ENCODE results near the gene CALML3. TPM values are rescaled to one million over a fixed set of nuclear protein-coding genes. Genes with fewer than 3 reads are reported as not detected.
A peak's percentile ranks its signal among the peaks of the same experiment; 100 is the strongest.

CALML3 gene
- total RNA-seq, 1 experiment from 2014 or later, result not detected

DNA sequence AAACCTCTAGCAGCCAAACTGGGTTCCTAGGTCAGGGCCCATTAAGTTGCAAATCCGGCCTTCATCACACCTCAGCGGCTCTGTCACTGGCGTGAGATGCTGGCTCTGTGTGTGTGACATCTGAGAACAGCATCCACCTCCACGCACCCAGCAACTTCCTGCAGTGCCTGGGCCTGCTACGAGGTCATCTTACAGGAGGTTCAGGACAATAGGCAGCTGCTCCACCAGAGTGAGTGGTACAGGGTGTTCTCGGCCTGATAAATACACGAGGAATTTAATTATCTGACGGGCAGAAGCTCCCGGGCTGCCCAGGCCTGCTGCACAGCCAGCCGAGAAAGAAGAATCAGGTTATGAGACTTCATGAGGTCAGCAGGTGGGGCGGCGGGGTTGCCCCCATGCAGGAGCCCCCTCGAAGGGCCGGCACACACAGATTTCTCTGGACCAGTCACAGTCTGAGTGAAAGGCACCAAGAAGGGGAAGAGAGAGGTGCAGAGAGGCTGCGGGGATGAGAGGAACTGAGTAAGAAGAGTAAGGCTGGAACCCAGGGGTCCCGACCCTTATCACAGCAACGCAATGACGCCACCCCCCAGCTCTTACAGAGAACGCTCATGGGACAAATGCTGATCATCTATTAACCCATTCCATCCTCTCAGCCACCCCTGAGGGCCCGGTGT, 49.3 kb downstream of the CALML3 start:
- H2BK20ac ChIP-seq (ENCODE audit: low read depth, low read length, poor library complexity, severe bottlenecking), result no peak overlapping the region
- no peak overlapping the region for H3K18ac ChIP-seq (ENCODE audit: insufficient read length, low read depth, low read length)
- TF ChIP-seq, protein P1, sequence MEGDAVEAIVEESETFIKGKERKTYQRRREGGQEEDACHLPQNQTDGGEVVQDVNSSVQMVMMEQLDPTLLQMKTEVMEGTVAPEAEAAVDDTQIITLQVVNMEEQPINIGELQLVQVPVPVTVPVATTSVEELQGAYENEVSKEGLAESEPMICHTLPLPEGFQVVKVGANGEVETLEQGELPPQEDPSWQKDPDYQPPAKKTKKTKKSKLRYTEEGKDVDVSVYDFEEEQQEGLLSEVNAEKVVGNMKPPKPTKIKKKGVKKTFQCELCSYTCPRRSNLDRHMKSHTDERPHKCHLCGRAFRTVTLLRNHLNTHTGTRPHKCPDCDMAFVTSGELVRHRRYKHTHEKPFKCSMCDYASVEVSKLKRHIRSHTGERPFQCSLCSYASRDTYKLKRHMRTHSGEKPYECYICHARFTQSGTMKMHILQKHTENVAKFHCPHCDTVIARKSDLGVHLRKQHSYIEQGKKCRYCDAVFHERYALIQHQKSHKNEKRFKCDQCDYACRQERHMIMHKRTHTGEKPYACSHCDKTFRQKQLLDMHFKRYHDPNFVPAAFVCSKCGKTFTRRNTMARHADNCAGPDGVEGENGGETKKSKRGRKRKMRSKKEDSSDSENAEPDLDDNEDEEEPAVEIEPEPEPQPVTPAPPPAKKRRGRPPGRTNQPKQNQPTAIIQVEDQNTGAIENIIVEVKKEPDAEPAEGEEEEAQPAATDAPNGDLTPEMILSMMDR (conservative IDR thresholded peaks at IDR 0.05), result no peak
- no peak overlapping the region for H2BK15ac ChIP-seq (ENCODE audit: low read depth, low read length)
- no peak overlapping the region for H2BK5ac ChIP-seq (ENCODE audit: insufficient read length, low read length)
- H4K8ac ChIP-seq (replicated peaks; ENCODE audit: insufficient read length, low read depth, low read length), result no peak overlapping the region
- no peak overlapping the region for H3T11ph ChIP-seq (ENCODE audit: low read length)
- H2AK5ac ChIP-seq (ENCODE audit: insufficient read length, low read length), result no peak overlapping the region
- Mint-ChIP-seq H3K27ac (peak overlapping the region in 1 of 3 experiments; percentile 34; a peak in 1 of 7 replicates), H3K36me3 (ENCODE audit: insufficient read depth in 1 of 3, low read depth in 3 of 3) (peaks cover 0 to 2% (median 0%) of the 10 kb centered on the region in 3 experiments; a peak in 1 of 7 replicates), H3K27me3 (ENCODE audit: low read depth) (peaks cover 3% of the 10 kb centered on the region; the same call in 1 of the 2 replicates), H3K9me3 (no peaks in the 10 kb centered on the region), H3K4me3 (no peak overlapping the region), H3K4me1 (peaks cover 5 to 17% of the 10 kb centered on the region in 2 experiments; a peak in 3 of 4 replicates)
- H3K79me2 ChIP-seq (ENCODE audit: insufficient read depth, low read length), result no peaks in the 10 kb centered on the region
- H4K91ac ChIP-seq (ENCODE audit: insufficient read length, low read depth, low read length), result no peak overlapping the region
- H3K4ac ChIP-seq (ENCODE audit: low read depth, low read length), result no peak overlapping the region
- WGBS (ENCODE audit: extremely low coverage, insufficient read length, low lambda C conversion rate), result no CpG with 5 or more reads among the region's 20 CpGs
- no peak overlapping the region for H4K5ac ChIP-seq (ENCODE audit: insufficient read length, low read depth, low read length)
- no peak overlapping the region for H3K27ac ChIP-seq (ENCODE audit: insufficient read length, low read depth, low read length)
- H3K4me2 ChIP-seq (ENCODE audit: insufficient read depth, insufficient read length, low read length), result no peak overlapping the region
- no peaks in the 10 kb centered on the region for H3K4me1 ChIP-seq (ENCODE audit: insufficient read depth, low read length)
- H3K56ac ChIP-seq (ENCODE audit: insufficient read length, low read depth, low read length), result no peak overlapping the region
- H2AFZ ChIP-seq (ENCODE audit: low read length), result no peak overlapping the region
- H2BK120ac ChIP-seq (ENCODE audit: low read depth, low read length, poor library complexity, severe bottlenecking), result no peak overlapping the region
- H3K23ac ChIP-seq (ENCODE audit: insufficient read length, low read depth, low read length), result no peak overlapping the region
- H3K9me3 ChIP-seq (ENCODE audit: control insufficient read depth, low read depth, low read length), result no peaks in the 10 kb centered on the region
- no peak overlapping the region for H3K14ac ChIP-seq (ENCODE audit: insufficient read depth, low read length)
- H3K79me1 ChIP-seq (ENCODE audit: insufficient read depth, low read depth, low read length, poor library complexity, severe bottlenecking), result no peaks in the 10 kb centered on the region
- H3K9ac ChIP-seq (ENCODE audit: extremely low read depth, insufficient read length, low read length), result no peak overlapping the region
- no peak for DNase-seq
- H3K23me2 ChIP-seq (ENCODE audit: insufficient read length, low read depth, low read length, poor library complexity, severe bottlenecking), result no peaks in the 10 kb centered on the region
- H3K27me3 ChIP-seq (ENCODE audit: insufficient read depth, low read length), result no peaks in the 10 kb centered on the region
- H4K20me1 ChIP-seq (ENCODE audit: control insufficient read depth, insufficient read depth, insufficient read length), result no peaks in the 10 kb centered on the region
- no peak overlapping the region for H2BK12ac ChIP-seq (ENCODE audit: insufficient read length, low read depth, low read length)

Measured in H9 (cell line).